HG02973 (cell line): ENCODE measurements around the gene PROSER3.
A peak's percentile ranks its signal among the peaks of the same experiment; 100 is the strongest.

ENCODE experiments used
- ATAC-seq: cut with Tn5 transposase; IDR thresholded peaks from one replicate; pipeline ENCODE4 v1.9.1; 2021; ENCODE audit warnings: moderate library complexity; ENCODE audit not compliant: unreplicated experiment

Gene PROSER3

DNA sequence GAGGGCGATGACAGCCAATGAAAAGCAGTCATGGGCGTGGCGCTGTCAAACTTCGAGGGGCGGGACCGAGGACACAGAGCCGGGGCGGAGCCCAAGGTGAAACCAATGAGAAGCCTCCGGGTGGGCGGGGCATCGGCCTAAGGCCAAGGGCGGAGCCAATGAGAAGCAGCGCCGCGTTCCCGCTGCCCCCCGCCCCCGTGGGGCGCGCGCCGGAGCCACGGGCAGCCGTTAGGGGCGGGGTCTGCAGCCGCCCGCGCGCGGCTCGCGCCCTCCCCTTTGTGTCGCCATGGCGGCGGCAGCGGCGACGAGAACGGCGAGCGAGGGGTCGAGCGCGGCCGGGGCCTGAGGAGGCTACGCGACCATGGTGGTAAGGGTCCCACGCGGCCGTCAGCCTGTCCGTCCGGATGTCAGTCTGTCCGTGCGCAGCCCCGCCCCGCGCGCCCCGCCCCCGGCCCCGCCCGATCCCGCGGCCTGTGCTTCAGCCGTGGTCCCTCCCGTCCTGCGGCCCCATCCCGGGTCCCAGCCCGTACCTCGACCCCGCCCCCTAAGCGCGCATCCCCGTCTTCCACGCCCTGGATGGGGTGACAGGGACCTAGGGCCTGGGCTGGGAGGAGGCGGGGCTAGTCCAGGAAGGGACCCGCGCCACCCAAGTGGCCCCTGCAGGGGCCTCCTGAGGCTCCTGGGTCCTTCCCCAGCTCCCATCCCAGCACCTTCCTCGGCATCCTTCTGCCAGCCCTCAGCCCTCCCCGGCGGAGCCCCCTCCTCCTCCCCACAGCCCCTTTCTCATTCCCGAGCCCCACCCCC, 17.5 kb downstream of the PROSER3 start, which contains the start of gene ARHGAP33:
TSS of gene ARHGAP33 (plus strand) at position 267 of the 804 bp plus-strand sequence. CDS start at position 362, 95 bp downstream.
- ATAC-seq, result peak; percentile 95

DNA sequence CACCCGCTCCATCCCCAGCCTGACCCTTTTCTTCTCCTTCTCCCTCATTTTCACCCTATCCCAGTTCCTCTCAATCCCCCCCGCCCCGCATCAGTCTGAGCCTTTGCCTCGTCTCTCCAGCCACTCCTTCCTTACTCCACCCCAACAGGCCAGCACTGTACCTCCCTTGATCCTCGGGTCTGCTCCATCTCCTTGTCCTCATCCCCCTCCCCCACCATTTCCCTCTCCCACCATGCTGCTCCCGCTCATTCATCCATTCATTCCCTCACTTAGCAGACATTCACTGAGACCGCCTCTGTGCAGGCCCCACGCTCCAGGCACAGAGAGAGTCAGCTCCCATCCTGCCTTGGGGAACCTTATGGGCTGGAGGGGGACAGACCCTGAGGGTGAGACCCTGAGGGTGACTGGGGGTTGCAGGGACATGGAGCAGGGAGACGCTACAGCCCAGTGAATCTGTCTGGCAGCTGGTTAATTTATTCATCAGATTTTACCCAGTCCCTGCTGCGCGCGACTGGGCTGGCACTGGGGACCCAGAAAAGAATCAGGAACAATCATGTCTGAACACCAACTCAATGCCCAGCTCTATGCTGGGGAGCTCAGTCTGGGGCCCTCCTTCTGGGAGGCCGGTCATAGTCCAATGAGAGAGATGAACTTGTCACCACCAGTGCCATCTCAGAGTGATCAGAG, 18.3 kb downstream of the PROSER3 start:
- ATAC-seq, result no peak

DNA sequence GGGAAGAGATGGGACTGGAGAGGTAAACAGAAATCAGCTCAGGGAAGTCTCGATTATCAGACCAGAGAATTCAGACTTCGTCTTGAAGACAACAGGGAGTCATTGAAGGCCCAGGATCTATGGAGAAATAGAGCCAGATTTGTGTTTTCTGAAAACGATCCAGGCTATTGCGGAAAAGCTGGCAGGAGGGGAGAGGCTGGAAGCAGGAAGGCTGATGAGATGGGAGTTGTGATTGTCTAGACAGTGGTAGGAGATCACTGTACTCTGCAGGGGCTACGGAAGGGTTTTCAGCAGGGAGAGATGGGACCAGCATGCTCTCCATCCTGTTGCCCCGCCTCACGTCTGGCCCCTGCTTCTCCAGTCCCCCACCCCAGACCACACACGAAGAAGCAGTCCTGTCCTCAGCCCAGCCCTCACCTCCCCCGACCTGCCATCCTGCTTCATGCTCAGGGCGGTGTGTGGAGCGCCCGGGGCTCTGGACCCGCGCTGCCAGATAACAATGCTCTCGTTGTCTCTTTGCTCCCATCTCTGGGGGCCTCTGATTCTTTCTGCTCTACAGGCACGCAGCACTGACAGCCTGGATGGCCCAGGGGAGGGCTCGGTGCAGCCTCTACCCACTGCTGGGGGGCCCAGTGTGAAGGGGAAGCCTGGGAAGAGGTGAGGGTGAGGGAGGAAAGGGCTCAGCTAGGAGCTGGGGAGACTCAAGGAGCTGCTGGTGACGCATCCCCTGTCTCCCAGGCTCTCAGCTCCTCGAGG, 19.3 kb downstream of the PROSER3 start:
- ATAC-seq, result no peak

DNA sequence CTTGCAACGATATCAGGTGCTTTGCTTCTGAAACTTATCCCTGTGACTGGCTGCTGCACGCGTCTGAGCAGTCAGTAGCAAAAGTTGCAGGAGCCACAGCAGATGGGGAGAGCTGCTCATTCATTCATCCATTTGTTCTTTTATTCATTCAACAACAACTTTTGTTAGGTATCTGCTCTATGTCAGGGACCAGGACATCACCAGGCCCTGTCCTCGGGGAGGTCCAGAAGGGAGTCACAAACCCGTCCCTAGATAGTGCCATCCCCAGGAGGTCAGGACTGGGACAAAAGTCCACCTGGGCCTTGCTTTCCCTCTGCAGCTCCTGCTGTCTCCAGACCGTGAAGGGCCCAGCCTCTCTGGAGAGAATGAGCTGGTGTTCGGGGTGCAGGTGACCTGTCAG, 20.0 kb downstream of the PROSER3 start:
- no peak for ATAC-seq

DNA sequence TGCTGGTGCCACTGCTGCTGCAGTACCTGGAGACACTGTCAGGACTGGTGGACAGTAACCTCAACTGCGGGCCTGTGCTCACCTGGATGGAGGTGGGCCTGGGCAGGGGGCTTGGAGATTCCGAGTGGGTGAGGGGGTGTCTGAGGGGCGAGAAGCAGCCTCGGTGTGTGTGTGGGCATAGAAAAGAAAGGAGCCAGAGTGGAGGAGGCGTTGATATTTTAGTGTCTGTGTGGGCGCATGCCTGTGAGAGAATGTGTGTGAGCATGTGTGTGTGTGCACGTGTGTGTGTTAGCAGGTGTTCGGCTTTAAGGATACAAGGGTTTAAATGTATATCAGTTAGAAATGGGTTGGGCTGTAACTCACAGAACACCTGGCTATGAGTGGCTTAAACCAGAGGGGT, 21.1 kb downstream of the PROSER3 start:
- no peak for ATAC-seq

DNA sequence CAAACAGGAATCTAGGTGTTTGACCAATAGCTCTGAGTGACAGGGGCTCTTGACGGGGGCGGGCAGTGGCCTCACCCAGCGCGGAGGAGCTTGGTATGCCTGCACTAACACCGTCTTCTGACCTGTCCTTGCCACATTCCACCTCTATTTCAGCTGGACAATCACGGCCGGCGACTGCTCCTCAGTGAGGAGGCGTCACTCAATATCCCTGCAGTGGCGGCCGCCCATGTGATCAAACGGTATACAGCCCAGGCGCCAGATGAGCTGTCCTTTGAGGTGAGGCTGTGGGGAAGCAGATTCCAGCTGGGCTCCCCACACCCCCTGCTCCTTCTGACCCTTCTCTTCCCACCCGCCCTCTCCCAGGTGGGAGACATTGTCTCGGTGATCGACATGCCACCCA, 22.1 kb downstream of the PROSER3 start:
- no peak for ATAC-seq

DNA sequence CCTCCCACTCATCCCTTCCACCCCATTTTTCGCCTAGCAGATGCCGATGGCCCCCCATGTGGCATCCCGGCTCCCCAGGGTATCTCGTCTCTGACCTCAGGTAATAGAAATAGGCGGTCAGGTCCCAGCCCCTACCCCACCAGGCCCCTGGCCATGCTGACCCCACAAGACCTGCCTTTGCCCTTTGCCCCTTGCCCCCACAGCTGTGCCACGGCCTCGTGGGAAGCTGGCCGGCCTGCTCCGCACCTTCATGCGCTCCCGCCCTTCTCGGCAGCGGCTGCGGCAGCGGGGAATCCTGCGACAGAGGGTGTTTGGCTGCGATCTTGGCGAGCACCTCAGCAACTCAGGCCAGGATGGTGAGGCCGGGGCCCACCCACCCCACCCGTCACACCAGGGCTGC, 22.7 kb downstream of the PROSER3 start:
- no peak for ATAC-seq

DNA sequence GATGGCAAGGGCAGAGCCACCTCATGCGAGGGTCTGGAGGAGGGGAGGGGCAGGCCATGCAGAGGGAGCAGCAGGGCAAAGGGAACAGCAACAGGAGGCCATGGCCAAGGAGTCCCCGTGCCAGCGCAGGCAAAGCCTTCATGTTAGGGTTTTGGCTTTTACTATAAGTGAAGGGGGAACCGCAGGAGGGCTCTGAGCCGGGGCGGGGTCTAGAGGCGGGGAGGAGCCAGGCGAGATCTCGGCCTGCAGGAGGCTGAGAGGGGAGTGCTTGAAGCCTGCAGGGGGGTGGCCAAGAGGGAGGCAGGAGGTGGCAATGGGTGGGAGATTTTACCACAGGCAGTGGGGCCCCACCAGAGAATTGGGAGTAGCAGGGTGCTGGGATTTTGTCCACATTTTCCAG, 23.7 kb downstream of the PROSER3 start:
- no peak for ATAC-seq

DNA sequence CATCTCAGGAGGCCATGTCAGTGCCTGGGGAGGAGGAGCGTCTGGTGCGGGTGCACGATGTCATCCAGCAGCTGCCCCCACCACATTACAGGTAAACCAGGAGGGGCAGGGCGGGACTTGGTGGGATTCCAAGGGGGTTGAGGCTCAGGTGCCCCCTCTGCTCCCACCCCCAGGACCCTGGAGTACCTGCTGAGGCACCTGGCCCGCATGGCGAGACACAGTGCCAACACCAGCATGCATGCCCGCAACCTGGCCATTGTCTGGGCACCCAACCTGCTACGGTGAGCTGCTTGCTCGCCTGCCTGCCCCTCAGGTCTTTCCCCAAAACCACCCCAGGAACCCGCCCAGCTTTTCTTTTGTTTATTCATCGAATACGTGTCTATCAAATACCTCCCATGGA, 24.6 kb downstream of the PROSER3 start:
- no peak for ATAC-seq

DNA sequence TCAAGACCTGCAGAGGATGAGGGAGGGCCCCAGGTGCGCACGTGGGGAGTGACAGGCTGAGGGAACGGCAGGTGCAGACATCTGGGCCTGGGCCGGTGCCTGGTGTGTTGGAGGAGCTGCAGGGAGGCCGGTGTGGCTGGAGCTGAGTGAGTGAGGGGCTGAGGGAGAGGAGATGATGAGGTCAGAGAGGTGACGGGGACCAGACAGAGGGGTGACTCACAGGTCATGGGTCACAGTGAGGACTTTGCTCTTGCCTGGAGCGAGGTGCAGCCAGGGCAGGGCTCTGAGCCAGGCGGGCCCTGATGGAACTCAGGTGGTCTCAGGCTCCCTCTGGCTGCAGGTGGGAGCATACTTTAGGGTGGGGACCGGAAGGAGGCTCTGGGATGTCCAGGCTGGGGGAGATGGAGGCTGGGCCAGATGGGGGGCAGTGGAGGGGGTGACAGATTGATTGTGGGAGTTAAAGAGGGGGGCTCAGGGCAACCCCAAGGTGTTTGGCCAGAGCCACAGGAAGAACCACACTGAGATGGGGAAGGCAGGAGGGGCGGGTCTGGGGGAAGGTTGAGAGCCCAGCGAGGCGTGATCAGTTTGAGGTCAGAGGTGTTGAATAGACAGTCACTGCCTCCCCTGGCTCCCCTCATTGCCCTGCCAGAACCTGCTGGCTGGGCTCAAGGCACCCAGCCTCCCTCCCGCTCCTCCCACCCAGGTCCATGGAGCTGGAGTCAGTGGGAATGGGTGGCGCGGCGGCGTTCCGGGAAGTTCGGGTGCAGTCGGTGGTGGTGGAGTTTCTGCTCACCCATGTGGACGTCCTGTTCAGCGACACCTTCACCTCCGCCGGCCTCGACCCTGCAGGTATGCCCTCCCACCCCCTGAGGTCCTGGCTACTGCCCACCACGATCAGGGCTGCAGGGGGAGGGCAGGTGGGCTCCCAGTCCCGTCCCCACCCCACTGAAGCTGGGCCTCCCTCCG, 25.8 kb downstream of the PROSER3 start:
- ATAC-seq, result no peak

DNA sequence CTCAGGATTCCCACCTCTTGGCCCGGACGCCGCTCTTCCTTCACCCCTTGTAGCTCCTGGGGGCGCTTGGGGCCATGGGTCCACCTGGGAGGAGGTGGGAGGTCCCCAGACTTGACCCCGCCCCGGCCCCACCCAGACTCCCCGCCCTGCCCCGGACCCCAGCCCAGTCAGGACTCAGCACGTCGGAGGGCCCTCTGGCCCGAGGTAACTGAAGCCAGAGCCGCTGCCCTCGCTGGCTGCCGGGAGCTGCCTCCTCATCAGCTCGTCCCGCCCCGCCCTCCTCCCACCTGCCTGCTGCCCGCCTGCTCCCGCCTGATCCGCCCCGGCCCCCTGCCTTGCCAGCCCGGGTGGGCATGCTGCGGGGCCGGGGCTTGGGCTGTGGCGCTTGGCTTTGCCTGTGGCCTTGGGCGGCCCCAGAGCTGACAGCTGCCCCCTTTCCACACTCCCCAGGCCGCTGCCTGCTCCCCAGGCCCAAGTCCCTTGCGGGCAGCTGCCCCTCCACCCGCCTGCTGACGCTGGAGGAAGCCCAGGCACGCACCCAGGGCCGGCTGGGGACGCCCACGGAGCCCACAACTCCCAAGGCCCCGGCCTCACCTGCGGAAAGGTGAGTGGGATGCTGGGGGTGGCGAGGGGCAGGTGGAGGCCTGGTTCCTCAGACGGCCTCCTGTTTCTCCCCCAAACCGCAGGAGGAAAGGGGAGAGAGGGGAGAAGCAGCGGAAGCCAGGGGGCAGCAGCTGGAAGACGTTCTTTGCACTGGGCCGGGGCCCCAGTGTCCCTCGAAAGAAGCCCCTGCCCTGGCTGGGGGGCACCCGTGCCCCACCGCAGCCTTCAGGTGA, 26.7 kb downstream of the PROSER3 start:
- no peak for ATAC-seq

DNA sequence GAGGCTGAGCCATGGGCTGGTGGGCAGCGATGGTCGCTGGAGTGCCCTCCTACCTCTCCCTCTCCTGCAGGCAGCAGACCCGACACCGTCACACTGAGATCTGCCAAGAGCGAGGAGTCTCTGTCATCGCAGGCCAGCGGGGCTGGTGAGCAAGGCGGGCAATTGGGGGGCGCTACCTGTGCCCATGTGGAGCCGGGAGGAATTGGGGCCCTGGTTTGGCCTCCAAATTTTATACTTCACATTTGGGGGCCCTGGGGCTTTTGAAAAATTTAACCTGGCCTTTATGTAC, 27.3 kb downstream of the PROSER3 start:
- no peak for ATAC-seq

DNA sequence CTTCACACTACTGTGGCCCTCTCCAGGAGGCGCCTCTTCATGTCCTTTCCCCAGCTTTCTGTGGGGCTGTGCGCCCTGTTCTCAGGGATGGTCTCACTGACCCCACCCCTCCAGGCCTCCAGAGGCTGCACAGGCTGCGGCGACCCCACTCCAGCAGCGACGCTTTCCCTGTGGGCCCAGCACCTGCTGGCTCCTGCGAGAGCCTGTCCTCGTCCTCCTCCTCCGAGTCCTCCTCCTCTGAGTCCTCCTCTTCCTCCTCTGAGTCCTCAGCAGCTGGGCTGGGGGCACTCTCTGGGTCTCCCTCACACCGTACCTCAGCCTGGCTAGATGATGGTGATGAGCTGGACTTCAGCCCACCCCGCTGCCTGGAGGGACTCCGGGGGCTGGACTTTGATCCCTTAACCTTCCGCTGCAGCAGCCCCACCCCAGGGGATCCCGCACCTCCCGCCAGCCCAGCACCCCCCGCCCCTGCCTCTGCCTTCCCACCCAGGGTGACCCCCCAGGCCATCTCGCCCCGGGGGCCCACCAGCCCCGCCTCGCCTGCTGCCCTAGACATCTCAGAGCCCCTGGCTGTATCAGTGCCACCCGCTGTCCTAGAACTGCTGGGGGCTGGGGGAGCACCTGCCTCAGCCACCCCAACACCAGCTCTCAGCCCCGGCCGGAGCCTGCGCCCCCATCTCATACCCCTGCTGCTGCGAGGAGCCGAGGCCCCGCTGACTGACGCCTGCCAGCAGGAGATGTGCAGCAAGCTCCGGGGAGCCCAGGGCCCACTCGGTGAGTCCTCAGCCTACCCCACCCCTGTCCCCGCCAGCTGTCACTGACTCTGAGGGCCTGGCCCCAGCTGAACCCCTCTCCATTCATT, 28.6 kb downstream of the PROSER3 start:
- no peak for ATAC-seq

DNA sequence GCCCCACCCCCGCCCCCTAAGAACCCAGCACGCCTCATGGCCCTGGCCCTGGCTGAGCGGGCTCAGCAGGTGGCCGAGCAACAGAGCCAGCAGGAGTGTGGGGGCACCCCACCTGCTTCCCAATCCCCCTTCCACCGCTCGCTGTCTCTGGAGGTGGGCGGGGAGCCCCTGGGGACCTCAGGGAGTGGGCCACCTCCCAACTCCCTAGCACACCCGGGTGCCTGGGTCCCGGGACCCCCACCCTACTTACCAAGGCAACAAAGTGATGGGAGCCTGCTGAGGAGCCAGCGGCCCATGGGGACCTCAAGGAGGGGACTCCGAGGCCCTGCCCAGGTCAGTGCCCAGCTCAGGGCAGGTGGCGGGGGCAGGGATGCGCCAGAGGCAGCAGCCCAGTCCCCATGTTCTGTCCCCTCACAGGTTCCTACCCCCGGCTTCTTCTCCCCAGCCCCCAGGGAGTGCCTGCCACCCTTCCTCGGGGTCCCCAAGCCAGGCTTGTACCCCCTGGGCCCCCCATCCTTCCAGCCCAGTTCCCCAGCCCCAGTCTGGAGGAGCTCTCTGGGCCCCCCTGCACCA, 29.3 kb downstream of the PROSER3 start:
- no peak for ATAC-seq

DNA sequence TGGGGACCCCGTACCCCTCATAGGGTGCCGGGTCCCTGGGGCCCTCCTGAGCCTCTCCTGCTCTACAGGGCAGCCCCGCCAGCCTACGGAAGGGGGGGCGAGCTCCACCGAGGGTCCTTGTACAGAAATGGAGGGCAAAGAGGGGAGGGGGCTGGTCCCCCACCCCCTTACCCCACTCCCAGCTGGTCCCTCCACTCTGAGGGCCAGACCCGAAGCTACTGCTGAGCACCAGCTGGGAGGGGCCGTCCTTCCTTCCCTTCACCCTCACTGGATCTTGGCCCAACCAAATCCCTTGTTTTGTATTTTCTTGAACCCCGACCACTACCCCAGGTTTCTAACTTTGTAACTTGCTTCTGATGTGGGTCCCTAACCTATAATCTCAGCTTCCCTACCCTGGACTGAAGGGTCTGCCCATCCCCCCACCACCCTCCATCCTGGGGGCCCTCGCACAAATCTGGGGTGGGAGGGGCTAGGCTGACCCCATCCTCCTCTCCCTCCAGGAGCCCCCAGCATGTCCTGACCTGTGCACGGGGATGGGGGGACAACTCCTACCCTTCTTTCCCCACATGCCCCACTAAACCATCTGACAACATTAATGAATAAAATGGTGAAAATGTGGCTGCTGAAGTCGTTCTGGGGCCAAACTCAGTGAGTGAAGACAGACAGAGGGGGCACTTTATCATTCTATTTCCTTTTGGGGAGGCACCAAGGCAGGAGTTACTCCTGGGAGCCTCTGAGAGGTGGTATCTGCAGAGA, 30.4 kb downstream of the PROSER3 start:
- ATAC-seq, result no peak

DNA sequence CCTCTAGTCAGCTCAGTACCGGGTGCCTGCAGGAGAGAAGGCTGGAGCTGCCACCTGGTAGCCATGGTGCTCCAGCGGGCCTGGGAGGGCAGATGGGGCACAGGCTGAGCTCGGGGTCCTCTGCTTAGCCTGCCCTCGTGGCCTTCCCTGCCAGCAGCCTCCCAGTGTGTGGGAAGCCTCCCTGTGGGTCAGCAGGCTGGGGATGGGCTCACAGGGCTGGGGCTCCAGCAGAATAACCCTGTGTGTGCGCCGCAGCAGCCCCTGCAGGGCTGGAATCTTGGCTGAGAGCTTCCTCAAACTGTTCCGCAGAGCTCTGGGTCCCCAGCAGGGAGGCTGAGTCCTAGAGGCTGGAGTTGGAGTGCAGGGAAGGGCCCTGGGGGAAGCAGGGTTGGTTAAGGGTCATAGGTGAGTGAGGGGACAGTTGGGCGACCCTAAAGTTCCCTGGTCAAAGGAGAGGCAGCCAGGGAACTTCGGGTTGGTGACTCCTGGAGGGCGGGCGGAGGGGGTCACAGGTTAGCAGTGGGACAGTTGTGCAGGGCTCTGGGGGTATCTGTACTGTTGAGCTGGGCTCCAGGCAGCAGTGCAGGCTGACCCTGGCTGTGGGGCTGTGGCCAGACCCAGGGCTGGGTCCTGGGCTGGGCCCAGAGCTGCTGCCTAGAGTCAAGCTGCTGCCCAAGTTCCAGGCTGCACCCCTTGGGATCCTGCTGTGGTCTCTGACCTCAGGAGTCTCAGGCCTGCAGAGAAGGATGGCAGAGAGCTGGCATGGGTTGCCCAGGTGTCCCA, 31.4 kb downstream of the PROSER3 start:
- ATAC-seq, result no peak
